MM.1S (cell line): ENCODE results near the gene RPH3AL.

Source experiments
- DNase-seq: peaks from one replicate; pipeline ENCODE4 v3.0.0-alpha.2; 2015
- H2AFZ ChIP-seq: fragments of 300-600 bp; sonication (generic); 2 replicates; pipeline ENCODE4 v1.6.0; 2016; ENCODE audit warnings: antibody characterized with exemption, low read length
- H3F3A ChIP-seq: fragments of 300-600 bp; sonication (generic); 2 replicates; pipeline ENCODE4 v1.6.1; 2016; ENCODE audit warnings: mild to moderate bottlenecking, antibody characterized with exemption, low read length, moderate library complexity, mixed read lengths; ENCODE audit not compliant: insufficient read depth
- H3K27ac ChIP-seq: fragments of 300-600 bp; sonication (generic); 2 replicates; pipeline ENCODE4 v1.5.1; 2016; ENCODE audit warnings: mild to moderate bottlenecking, low read length
- H3K27me3 ChIP-seq: fragments of 300-600 bp; sonication (generic); replicated peaks from 2 replicates; pipeline ENCODE4 v1.6.0; 2016; ENCODE audit warnings: low read length; ENCODE audit not compliant: insufficient read depth
- H3K36me3 ChIP-seq: fragments of 300-600 bp; sonication (generic); replicated peaks from 2 replicates; pipeline ENCODE4 v1.6.1; 2016; ENCODE audit warnings: mild to moderate bottlenecking, low read length, mixed read lengths; ENCODE audit not compliant: insufficient read depth
- H3K4me1 ChIP-seq: fragments of 300-600 bp; sonication (generic); 2 replicates; pipeline ENCODE4 v1.6.1; 2016; ENCODE audit warnings: low read length, mixed read lengths
- H3K4me2 ChIP-seq: fragments of 300-600 bp; sonication (generic); 2 replicates; pipeline ENCODE4 v1.6.0; 2016; ENCODE audit warnings: low read depth, low read length
- H3K4me3 ChIP-seq: fragments of 300-600 bp; sonication (generic); 2 replicates; pipeline ENCODE4 v1.5.1; 2016; ENCODE audit warnings: low read length, mixed read lengths
- H3K79me2 ChIP-seq: fragments of 300-600 bp; sonication (generic); 2 replicates; pipeline ENCODE4 v1.6.1; 2016; ENCODE audit warnings: mixed run types, low read length, mixed read lengths
- H3K9ac ChIP-seq: fragments of 300-600 bp; sonication (generic); 2 replicates; pipeline ENCODE4 v1.6.1; 2016; ENCODE audit warnings: low read length, mixed read lengths
- H3K9me2 ChIP-seq: fragments of 300-600 bp; sonication (generic); replicated peaks from 2 replicates; pipeline ENCODE4 v1.6.1; 2016; ENCODE audit warnings: mild to moderate bottlenecking, low read length, mixed read lengths; ENCODE audit not compliant: insufficient read depth
- H3K9me3 ChIP-seq: fragments of 300-600 bp; sonication (generic); replicated peaks from 2 replicates; pipeline ENCODE4 v1.6.1; 2016; ENCODE audit warnings: mild to moderate bottlenecking, low read length, mixed read lengths; ENCODE audit not compliant: insufficient read depth
- H4K20me1 ChIP-seq: fragments of 300-600 bp; sonication (generic); 2 replicates; pipeline ENCODE4 v1.6.1; 2016; ENCODE audit warnings: mild to moderate bottlenecking, low read length, moderate library complexity, mixed read lengths; ENCODE audit not compliant: insufficient read depth
- EZH2 ChIP-seq: fragments of 300-600 bp; sonication (generic); optimal IDR thresholded peaks from 2 replicates; pipeline ENCODE3; 2017; ENCODE audit warnings: low read depth, mild to moderate bottlenecking, antibody characterized with exemption, low read length, mixed read lengths
- EZH2phosphoT487 ChIP-seq: fragments of 300-600 bp; sonication (generic); IDR thresholded peaks from 2 replicates; pipeline ENCODE4 v1.6.1; 2018; ENCODE audit warnings: antibody characterized with exemption, low read length
- TF ChIP-seq, protein P1 (sequence below): fragments of 300-600 bp; sonication (generic); IDR thresholded peaks from 2 replicates; pipeline ENCODE4 v1.5.1; 2016; ENCODE audit warnings: antibody characterized with exemption, low read length, mixed read lengths

The RPH3AL gene

DNA sequence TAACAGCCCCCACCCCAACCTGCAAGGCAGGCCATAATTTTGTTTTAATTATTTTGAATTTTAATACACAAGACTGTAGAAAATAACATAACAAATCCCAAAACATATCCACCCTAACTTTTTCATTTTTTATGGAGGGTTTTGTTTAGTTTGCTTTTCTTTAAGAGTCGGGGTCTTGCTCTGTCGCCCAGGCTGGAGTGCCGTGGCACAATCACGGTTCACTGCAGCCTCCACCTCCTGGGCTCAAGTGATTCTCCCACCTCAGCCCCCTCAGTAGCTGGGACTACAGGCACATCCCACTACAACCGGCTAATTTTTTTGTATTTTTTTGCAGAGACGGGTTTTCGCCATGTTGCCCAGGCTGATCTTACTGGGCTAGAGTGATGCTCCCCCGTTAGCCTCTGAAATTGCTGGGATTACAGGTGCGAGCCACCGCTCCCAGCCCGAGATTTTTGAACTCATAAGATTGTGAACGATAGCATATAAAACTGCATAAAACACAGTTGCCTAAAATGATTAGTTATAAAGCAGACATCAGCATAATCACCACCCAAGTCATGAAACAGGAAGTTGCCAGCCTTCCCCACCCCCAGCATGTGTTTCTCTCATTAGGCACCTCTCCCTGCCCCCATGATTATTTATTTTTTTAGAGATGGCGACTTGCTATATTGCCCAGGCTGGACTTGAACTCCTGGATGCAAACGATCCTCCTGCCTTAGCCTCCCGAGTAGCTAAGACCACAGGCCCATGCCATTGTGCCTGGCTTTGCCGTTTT is 157.6 kb downstream of the RPH3AL start:
- H3K79me2 ChIP-seq, result no peaks in the 10 kb centered on the region
- H3K27me3 ChIP-seq, result peaks cover 69% of the 10 kb centered on the region
- DNase-seq, result no peak
- H3K9me3 ChIP-seq, result no peaks in the 10 kb centered on the region
- no peak overlapping the region for H3K4me2 ChIP-seq
- H3K4me3 ChIP-seq, result no peak overlapping the region
- no peaks in the 10 kb centered on the region for H3K36me3 ChIP-seq
- no peaks in the 10 kb centered on the region for H4K20me1 ChIP-seq
- no peak overlapping the region for H2AFZ ChIP-seq
- no peak overlapping the region for H3K9ac ChIP-seq
- no peaks in the 10 kb centered on the region for H3F3A ChIP-seq
- no peak overlapping the region for H3K27ac ChIP-seq
- H3K4me1 ChIP-seq, result no peaks in the 10 kb centered on the region
- H3K9me2 ChIP-seq, result no peaks in the 10 kb centered on the region
- TF ChIP-seq EZH2 (no peak), EZH2phosphoT487 (no peak)
- TF ChIP-seq, protein P1, sequence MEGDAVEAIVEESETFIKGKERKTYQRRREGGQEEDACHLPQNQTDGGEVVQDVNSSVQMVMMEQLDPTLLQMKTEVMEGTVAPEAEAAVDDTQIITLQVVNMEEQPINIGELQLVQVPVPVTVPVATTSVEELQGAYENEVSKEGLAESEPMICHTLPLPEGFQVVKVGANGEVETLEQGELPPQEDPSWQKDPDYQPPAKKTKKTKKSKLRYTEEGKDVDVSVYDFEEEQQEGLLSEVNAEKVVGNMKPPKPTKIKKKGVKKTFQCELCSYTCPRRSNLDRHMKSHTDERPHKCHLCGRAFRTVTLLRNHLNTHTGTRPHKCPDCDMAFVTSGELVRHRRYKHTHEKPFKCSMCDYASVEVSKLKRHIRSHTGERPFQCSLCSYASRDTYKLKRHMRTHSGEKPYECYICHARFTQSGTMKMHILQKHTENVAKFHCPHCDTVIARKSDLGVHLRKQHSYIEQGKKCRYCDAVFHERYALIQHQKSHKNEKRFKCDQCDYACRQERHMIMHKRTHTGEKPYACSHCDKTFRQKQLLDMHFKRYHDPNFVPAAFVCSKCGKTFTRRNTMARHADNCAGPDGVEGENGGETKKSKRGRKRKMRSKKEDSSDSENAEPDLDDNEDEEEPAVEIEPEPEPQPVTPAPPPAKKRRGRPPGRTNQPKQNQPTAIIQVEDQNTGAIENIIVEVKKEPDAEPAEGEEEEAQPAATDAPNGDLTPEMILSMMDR, result no peak

DNA sequence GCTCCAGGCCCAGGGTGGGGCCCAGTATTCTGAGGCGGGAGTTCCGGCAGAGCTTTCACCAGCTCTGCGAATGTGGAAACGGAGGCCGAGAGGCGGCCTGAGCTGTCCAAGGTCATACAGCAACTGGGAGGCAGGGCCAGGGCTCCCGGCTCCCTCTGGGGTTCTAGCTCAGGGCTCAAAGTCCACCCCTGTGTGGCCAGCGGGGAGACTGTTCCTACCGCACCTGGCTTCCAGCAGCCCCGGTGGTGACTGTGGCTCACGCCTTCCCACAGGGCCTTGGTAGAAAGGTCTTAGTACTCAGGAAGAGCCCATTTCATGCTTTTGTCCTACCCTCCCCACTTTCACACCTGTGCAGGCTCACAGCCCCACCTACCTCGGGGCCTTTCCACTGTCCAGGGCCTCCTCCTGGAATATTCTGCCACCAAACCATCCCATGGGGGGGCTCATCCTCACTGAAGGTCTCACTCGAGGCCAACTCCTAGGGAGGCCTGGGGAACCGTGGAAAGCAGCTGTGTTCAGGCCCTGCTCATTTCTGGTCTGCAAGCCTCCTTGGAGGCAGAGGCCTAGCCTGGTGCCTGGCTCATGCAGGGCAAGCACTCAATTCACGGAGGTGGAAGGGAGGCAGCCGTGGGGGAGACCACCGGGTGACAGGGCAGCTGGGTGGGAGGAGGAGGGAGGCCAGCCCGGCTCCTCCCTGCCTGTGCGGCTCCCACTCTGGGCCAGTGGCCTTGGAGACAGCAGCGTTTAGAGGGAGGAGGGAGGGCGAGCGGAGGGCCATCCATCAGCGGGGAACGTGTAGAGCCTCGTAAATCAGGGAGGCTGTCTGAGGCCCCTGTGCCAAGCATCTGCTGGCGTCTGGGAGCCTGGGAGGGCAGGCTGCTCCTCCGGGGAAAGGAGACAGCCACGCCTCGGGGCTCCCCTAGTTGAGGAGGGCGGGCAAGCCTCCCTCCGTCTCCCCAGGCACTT is 158.5 kb downstream of the RPH3AL start:
- no peaks in the 10 kb centered on the region for H4K20me1 ChIP-seq
- no peaks in the 10 kb centered on the region for H3K4me1 ChIP-seq
- no peak for TF ChIP-seq EZH2phosphoT487
- TF ChIP-seq, protein P1, result no peak
- TF ChIP-seq EZH2, result no peak
- H3K9me3 ChIP-seq, result no peaks in the 10 kb centered on the region
- no peak overlapping the region for H3K27ac ChIP-seq
- no peak overlapping the region for H3K9ac ChIP-seq
- no peak overlapping the region for H2AFZ ChIP-seq
- no peaks in the 10 kb centered on the region for H3F3A ChIP-seq
- no peak for DNase-seq
- no peak overlapping the region for H3K4me2 ChIP-seq
- peaks cover 66% of the 10 kb centered on the region for H3K27me3 ChIP-seq
- no peaks in the 10 kb centered on the region for H3K36me3 ChIP-seq
- H3K4me3 ChIP-seq, result no peak overlapping the region
- H3K9me2 ChIP-seq, result no peaks in the 10 kb centered on the region
- H3K79me2 ChIP-seq, result no peaks in the 10 kb centered on the region

DNA sequence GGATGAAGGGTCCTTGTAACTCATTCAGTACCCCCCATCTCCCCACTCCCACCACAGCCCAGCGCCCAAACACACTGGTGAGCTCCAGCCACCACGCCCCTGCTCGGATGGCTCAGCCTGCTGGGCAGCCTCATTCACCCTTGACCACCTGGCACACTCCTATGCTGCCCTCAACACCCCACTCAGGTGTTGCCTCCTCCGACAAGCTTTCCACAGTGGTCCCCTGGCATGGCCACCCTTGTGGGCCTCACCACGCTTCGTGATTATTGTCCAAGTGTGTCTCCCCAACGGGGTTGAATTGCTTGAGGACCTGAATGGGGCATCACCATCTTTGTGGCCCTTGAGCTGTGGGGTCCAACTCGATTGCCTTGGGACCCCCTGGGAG is 159.2 kb downstream of the RPH3AL start:
- no peaks in the 10 kb centered on the region for H3K79me2 ChIP-seq
- no peaks in the 10 kb centered on the region for H3F3A ChIP-seq
- no peaks in the 10 kb centered on the region for H4K20me1 ChIP-seq
- no peak for DNase-seq
- no peaks in the 10 kb centered on the region for H3K36me3 ChIP-seq
- no peaks in the 10 kb centered on the region for H3K4me1 ChIP-seq
- TF ChIP-seq, protein P1, result no peak
- no peak for TF ChIP-seq EZH2phosphoT487
- TF ChIP-seq EZH2, result no peak
- no peak overlapping the region for H3K9ac ChIP-seq
- H3K4me2 ChIP-seq, result no peak overlapping the region
- H3K27ac ChIP-seq, result no peak overlapping the region
- H2AFZ ChIP-seq, result no peak overlapping the region
- no peaks in the 10 kb centered on the region for H3K9me2 ChIP-seq
- H3K9me3 ChIP-seq, result no peaks in the 10 kb centered on the region
- H3K27me3 ChIP-seq, result peaks cover 66% of the 10 kb centered on the region
- H3K4me3 ChIP-seq, result no peak overlapping the region
